IPS-18c (cell line): ENCODE results near the gene LCAT.
A peak's percentile ranks its signal among the peaks of the same experiment; 100 is the strongest.
"Not testable (repeated sequence)": the region's sequence is repeated elsewhere in the genome, so short reads cannot be mapped to it uniquely, and the experiment has no call there.

ENCODE experiments used
- H3K4me3 ChIP-seq: 2 replicates; pipeline ENCODE4 v1.7.0; 2013; ENCODE audit warnings: low read depth, mild to moderate bottlenecking, low read length, moderate library complexity; ENCODE audit not compliant: insufficient read depth
- H3K9me3 ChIP-seq: one replicate; pipeline ENCODE4 v1.6.1; 2013; ENCODE audit warnings: mild to moderate bottlenecking, low read length, moderate library complexity; ENCODE audit not compliant: control insufficient read depth, insufficient read depth

The LCAT gene

GRCh38 chr16:67941469-67942199 lies 2.3 kb downstream of the LCAT start:
- Histone ChIP-seq H3K4me3 (no peak overlapping the region; the same call in 1 of the 2 replicates), H3K9me3 (no peaks in the 10 kb centered on the region)

DNA sequence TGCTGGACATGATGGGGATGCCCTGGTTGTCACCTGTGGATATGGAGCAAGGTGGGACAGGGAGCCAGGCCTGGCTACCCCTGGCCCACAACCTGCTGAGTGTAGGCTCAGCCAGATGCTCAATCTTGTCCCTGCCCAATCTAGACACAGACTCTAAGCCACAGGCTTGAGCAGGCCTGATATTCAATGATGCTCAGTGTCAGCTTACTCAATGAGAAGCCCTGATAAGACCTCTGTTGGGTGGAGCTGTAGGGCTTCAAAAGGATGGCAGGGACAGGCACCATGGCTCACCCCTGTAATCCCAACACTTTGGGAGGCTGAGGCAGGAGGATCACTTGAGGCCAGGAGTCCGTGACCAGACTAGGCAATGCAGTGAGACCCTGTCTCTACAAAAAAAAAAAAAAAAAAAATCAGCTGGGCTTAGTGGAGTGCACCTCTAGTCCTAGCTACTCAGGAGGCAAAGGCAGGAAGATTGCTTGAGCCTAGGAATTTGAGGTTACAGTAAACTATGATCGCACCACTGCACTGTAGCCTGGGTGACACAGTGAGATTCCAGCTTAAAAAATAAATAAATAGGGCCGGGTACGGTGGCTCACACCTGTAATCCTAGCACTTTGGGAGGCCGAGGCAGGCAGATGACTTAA lies 3.4 kb downstream of the LCAT start:
- Histone ChIP-seq H3K4me3 (no peak overlapping the region), H3K9me3 (no peaks in the 10 kb centered on the region)

DNA sequence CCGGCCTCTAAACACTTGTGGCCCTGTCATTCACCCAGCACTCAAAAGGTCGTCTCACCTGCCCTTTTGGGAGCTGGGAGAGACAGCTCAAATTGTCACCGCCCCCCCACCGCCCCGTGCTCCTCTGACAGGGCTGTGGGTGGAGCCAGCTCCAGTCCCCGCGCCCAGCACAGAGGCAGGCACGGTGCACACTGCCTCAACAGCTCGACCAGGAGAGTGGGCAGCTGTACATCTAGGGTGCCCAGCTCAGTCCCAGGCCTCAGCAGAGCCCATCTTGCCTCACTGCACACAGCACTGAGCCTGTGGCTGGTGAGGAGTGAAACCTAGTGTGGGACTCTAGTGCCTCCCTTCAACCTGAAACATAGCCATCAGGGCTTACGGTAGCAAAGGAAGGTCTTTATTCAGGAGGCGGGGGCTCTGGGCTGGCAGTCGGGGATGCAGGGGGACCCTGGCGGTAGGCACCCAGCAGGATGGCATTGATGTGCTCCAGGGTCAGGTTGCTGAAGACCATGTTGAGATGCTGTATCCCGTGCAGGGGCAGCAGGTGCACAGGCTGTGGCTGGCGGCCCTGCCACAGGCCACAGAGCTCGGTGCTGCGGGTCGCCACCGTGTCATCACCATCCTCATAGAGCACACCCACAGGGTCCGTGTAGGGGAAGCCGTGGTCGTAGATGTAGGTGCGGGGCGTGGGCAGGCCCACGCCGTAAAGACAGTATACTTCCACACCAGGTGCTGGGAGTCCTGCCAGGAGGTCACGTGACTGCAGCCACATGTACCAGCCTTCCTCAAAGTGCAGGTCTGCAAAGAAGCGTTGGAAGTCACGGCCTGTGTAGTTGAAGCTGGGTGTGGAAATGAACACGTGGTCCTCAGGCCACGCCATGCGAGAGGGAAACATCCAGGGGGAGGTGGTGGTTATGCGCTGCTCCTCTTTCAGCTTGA lies 4.1 kb downstream of the LCAT start:
- H3K9me3 ChIP-seq = no peaks in the 10 kb centered on the region
- no peak overlapping the region for H3K4me3 ChIP-seq

- not testable (repeated sequence) for H3K9me3 ChIP-seq, H3K4me3 ChIP-seq
Measured at GRCh38 chr16:67937713-67938112, 6.2 kb downstream of the LCAT start.

DNA sequence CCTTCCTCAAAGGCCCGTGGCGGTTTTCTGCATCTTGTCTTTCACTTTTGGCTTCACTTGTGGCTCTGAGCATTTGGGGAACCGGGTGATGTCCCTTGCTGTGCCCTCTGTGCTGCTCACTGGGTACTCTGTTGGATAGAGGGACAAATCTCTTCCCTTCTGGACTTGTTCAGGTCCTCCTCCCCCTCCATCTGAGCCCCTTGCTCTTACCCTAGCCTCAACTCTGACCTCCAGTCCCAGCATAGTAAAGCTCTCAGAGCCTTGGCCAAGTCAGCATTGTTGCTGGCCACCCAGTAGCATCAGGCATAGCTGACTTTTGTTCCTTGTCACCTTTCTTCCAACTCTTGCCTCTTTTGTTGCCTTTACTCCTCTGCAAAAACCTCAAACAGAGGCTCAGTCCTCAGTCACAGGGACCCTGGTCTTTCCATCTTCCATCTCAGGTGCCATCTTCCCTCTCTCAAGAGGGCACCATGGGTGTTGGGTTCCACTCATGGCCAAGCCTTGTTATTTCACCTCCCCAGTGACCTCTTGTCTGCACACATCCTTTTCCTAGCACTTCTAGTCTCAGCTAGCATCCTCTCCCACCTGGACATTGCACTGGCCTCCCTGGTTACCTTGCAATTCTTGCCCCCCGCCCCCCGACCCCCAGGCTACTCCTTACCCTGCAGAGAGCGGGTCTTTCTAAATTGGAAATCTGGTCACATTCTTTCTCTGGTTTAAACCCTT lies 6.9 kb downstream of the LCAT start:
- Histone ChIP-seq H3K9me3 (no peaks in the 10 kb centered on the region), H3K4me3 (peak overlapping the region; percentile 94)

DNA sequence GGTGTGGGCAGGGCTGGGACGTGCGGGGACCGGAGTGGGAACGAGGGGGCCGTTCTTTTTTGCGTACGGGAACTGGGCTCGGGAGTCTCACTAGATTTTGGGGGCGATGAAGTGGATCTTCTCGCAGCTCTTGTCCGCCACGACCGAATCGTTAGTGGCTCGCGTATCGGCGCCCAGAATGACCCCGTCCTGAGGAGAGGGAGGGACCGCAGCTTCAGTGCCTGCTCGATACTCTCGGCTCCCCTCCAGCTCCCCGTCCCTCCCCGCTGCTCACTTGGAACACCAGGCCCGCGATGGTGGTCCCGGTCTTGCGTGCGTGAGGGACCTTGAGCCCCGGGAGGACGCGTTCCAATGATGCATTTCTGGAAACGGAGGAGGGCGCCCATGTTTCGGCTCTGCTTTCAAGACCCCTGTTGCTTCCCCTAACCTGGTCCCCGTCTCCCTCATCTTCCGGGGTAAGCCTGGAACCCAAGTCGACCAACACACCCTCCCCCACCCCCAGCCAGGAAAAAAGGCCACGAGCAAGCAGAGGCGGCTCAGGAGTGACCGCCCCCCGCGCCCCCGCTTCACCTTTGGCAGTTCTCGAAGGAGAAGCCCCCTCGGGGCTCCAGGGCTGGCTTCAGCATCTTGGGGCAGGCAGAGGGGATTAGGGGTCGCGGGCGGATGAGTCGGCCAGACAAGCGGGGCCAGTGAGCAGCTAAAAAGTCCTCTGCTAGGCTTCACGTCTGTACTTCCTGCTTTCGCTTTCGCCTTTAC lies 7.6 kb downstream of the LCAT start, which contains the start of gene PSMB10:
Gene PSMB10 (minus strand): TSS at position 727 of the 756 bp plus-strand sequence. CDS start 101 bp downstream, at position 626.
- peak within 1 kb of the TSS; percentile 94 for H3K4me3 ChIP-seq
- H3K9me3 ChIP-seq = no peaks in the 10 kb centered on the region

DNA sequence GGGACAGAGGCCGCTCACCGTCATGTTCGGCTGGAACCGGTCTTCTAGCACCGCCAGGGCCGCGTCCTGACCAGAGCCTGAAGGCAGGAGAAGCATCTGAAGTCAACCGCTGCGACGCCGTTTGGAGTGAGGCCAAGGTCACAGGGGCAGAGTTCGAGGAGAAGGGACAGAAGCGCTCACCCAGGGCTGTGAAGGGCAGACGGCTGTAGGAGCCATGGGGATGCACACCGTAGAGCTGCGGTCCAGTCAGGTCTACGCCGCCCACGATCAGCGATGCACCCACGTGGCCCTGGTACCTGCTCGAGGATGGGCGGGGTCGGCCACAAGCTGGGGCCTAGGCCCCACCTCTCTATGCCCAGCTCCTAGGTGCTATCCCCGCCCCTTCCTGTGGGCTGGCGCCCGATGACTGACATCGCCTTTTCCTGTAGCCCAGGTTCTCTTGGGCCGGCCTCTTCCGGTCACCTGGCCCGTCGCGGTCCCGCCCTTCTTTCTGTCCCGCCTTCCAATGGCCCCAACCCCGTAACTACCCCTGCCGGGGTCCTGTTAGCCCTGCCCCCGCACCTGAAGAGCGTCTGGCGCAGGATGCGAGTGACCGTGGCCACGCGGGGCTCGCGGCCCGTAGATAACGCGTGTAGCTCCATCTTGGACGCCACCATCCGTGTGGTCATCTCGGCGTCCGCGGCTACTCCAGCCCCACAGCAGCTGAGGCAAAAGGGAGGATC lies 8.4 kb downstream of the LCAT start:
- Histone ChIP-seq H3K4me3 (peak overlapping the region; percentile 94), H3K9me3 (no peaks in the 10 kb centered on the region)

GRCh38 chr16:67935101-67935401 lies 8.9 kb downstream of the LCAT start:
- H3K4me3 ChIP-seq = peak overlapping the region; percentile 94
- H3K9me3 ChIP-seq = no peaks in the 10 kb centered on the region

- H3K9me3 ChIP-seq = no peaks in the 10 kb centered on the region
- peak overlapping the region; percentile 94 for H3K4me3 ChIP-seq
Measured at GRCh38 chr16:67934306-67935100, 9.4 kb downstream of the LCAT start.

- H3K4me3 ChIP-seq = 0 out of 2 replicates have a peak overlapping the region, but pooled peaks have one; percentile 94
Measured at GRCh38 chr16:67933805-67934204, 10.1 kb downstream of the LCAT start.

DNA sequence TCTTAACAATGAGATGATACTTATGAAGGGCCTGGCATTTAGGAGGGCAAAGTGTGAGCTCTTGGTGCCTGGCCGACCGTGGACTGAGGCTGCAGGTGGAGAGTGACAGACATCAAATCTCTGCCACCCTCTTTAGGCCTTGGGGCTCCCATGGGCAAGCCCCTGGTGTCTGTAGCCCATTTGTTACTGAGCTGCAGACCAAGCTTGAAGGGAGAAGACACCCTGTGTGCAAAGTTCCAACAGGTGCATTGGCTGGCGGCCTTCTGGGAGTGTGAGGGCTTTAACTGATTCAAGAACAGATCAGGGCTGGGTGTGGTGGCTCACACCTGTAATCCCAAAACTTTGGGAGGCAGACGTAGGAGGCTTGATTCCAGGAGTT lies 11.5 kb downstream of the LCAT start:
- Histone ChIP-seq H3K4me3 (no peak overlapping the region), H3K9me3 (no peaks in the 10 kb centered on the region)

More at GRCh38 chr16:67933805-67934204, 10.1 kb downstream of the LCAT start:
- H3K9me3 ChIP-seq = no peaks in the 10 kb centered on the region

- Histone ChIP-seq H3K4me3 (no peak within 1 kb of the TSS), H3K9me3 (no peaks in the 10 kb centered on the region)
Measured at GRCh38 chr16:67931712-67932461, 12.0 kb downstream of the LCAT start, which contains the start of gene CTRL. TSS of gene CTRL (minus strand) at chr16:67931862. CDS start at chr16:67931852, 10 bp downstream.

DNA sequence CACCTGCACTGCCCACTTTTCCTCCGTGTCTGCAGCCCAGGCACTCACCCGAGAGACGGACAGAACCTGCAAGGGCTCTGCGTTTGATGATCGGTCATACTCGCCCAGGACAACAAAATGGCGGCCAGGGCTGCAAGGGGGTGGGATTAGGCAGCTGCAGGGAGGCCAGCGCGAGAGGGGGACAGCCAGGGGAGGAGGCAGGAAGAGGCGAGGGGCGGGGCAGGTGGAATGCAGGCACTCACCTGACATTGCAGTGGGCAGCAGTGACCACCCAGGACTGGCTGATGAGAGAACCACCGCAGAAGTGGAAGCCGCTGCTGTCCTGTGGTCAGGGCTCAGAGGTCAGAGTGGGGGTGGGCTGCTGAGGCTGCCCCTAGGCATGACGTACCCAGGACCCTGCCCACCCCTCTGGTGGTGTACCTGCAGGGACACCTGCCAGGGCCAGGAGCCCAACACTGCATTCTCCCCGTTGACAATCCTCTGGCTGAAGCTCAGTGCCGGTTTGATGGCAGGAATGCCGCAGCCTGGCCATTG lies 13.2 kb downstream of the LCAT start:
- no peak overlapping the region for H3K4me3 ChIP-seq
- H3K9me3 ChIP-seq = no peaks in the 10 kb centered on the region

DNA sequence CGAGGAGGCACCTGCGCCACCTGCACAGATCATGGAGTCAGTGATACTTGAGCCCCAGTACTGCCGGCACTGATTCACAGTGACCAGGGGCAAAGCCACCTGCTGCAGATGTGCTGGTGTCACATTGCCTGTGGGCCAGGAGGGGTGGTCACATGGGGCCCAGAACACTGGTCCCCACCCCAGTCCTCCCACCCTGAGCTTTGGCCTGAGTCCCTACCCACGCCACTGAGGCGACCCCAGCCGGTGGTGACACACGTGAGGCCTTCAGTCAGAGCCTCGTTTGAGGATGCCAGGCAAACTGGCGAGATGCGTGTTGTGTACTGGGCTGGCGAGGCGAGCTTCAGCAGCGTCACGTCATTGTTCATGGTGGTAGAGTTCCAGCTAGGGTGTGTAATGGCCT lies 13.7 kb downstream of the LCAT start:
- Histone ChIP-seq H3K9me3 (no peaks in the 10 kb centered on the region), H3K4me3 (no peak overlapping the region)
